Astrocyte (in vitro differentiated cells and primary cell): ENCODE results near the gene NKX1-1.

ENCODE experiments used
- EZH2 ChIP-seq: IDR thresholded peaks from 2 replicates; pipeline ENCODE4 v1.6.1; 2012; ENCODE audit warnings: mild to moderate bottlenecking, low read length, inconsistent platforms; ENCODE audit not compliant: insufficient read depth
- TF ChIP-seq, protein P1 (sequence below): IDR thresholded peaks from 2 replicates; pipeline ENCODE4 v1.5.1; 2011; ENCODE audit warnings: low read depth, mild to moderate bottlenecking, inconsistent platforms, low read length, moderate library complexity; ENCODE audit not compliant: insufficient read depth

DNA sequence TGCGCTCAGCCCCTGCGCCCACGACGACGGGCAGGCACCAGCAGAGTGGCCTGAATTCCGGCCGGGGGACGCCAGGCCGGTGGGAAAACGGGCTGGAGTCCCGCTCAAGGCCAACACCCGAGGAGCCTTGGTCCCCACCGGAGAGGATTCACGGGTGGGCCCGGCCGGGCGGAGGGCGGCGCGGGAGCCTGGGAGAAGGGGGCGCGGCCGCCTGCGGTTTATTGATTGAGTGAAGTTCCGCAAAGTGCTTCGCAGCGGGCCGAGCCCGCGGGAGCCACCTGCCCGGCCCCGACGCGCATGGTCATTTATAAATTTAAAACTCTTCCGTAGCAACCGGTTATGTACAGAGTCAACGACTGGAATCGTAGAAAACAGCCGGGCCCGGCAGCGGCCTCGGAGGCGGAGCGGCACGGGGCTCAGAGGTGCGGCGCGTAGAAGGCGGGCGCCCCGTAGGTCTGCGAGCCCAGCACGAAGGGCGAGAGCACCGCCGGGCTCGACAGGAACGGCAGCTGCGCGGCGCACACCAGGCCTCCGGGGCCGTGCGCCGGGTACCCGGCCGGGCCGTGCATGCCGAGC, 3.6 kb downstream of the NKX1-1 start:
- TF ChIP-seq, protein P1, sequence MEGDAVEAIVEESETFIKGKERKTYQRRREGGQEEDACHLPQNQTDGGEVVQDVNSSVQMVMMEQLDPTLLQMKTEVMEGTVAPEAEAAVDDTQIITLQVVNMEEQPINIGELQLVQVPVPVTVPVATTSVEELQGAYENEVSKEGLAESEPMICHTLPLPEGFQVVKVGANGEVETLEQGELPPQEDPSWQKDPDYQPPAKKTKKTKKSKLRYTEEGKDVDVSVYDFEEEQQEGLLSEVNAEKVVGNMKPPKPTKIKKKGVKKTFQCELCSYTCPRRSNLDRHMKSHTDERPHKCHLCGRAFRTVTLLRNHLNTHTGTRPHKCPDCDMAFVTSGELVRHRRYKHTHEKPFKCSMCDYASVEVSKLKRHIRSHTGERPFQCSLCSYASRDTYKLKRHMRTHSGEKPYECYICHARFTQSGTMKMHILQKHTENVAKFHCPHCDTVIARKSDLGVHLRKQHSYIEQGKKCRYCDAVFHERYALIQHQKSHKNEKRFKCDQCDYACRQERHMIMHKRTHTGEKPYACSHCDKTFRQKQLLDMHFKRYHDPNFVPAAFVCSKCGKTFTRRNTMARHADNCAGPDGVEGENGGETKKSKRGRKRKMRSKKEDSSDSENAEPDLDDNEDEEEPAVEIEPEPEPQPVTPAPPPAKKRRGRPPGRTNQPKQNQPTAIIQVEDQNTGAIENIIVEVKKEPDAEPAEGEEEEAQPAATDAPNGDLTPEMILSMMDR = no peak
- TF ChIP-seq EZH2 = peak; percentile 0
